Loucy (cell line): Measurements from ENCODE around the gene UNC5A.

Source experiments
- H2AFZ ChIP-seq: fragments of 200-600 bp; sonication (generic); 2 replicates; pipeline ENCODE4 v1.6.0; 2016; ENCODE audit warnings: antibody characterized with exemption, mild to moderate bottlenecking, low read length, moderate library complexity
- H3F3A ChIP-seq: fragments of 200-600 bp; 2 replicates; pipeline ENCODE4 v1.6.0; 2016; ENCODE audit warnings: antibody characterized with exemption, low read depth, mild to moderate bottlenecking
- H3K27me3 ChIP-seq: fragments of 200-600 bp; sonication (generic); 2 replicates; pipeline ENCODE4 v1.6.1; 2014; ENCODE audit warnings: low read length, mild to moderate bottlenecking; ENCODE audit not compliant: insufficient read depth, poor library complexity, severe bottlenecking
- H3K36me3 ChIP-seq: fragments of 200-600 bp; sonication (generic); 2 replicates; pipeline ENCODE4 v1.6.1; 2016; ENCODE audit warnings: low read length; ENCODE audit not compliant: insufficient read depth
- H3K4me1 ChIP-seq: fragments of 200-600 bp; sonication (generic); 2 replicates; pipeline ENCODE4 v1.5.1; 2014; ENCODE audit warnings: low read length, mild to moderate bottlenecking; ENCODE audit not compliant: insufficient read depth, poor library complexity, severe bottlenecking
- H3K4me2 ChIP-seq: fragments of 200-600 bp; sonication (generic); 2 replicates; pipeline ENCODE4 v1.6.0; 2014; ENCODE audit warnings: antibody characterized with exemption, low read length, low read depth, mild to moderate bottlenecking; ENCODE audit not compliant: poor library complexity, severe bottlenecking
- H3K4me3 ChIP-seq: fragments of 200-600 bp; sonication (generic); 2 replicates; pipeline ENCODE4 v1.5.1; 2014; ENCODE audit warnings: low read length, mild to moderate bottlenecking, mixed read lengths; ENCODE audit not compliant: poor library complexity, severe bottlenecking
- H3K79me2 ChIP-seq: fragments of 200-600 bp; sonication (generic); 2 replicates; pipeline ENCODE4 v1.6.1; 2014; ENCODE audit warnings: low read length; ENCODE audit not compliant: insufficient read depth
- H3K9ac ChIP-seq: fragments of 200-600 bp; sonication (generic); 2 replicates; pipeline ENCODE4 v1.6.0; 2014; ENCODE audit warnings: mild to moderate bottlenecking, low read depth, low read length, moderate library complexity; ENCODE audit not compliant: poor library complexity, severe bottlenecking
- H3K9me2 ChIP-seq: fragments of 200-600 bp; sonication (generic); replicated peaks from 2 replicates; pipeline ENCODE4 v1.6.1; 2016; ENCODE audit warnings: low read depth, low read length, mixed read lengths
- H3K9me3 ChIP-seq: fragments of 200-600 bp; sonication (generic); 2 replicates; pipeline ENCODE4 v1.6.1; 2014; ENCODE audit warnings: mild to moderate bottlenecking, antibody characterized with exemption, low read length, low read depth; ENCODE audit not compliant: insufficient read depth
- H4K20me1 ChIP-seq: fragments of 200-600 bp; sonication (generic); 2 replicates; pipeline ENCODE4 v1.6.0; 2014; ENCODE audit warnings: antibody characterized with exemption, low read length, mild to moderate bottlenecking; ENCODE audit not compliant: insufficient read depth, poor library complexity, severe bottlenecking
- CTCF ChIP-seq: fragments of 200-600 bp; sonication (generic); conservative IDR thresholded peaks from 2 replicates; pipeline ENCODE4 v1.5.1; 2014; ENCODE audit warnings: mild to moderate bottlenecking, antibody characterized with exemption, low read length
- EZH2phosphoT487 ChIP-seq: fragments of 200-600 bp; IDR thresholded peaks from 2 replicates; pipeline ENCODE4 v1.6.1; 2018; ENCODE audit warnings: antibody characterized with exemption, mild to moderate bottlenecking, moderate library complexity, borderline replicate concordance

UNC5A gene

DNA sequence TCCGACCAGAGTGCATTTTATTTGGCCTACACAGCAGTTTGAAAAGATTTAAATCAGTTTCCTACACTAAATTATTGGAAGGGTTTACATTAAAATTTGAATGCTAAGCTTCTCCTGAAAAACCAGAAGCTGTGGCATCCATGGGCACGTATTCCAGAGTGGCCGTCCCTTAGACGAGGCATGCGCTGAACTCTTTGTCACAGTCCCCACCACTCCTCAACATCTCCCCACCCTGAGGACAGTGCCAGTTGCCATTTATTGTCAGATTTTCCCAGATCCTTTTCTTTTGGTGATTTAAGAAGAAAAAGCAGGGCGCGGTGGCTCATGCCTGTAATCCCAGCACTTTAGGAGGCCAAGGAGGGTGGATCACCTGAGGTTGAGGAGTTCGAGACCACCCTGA is 39.9 kb upstream of the UNC5A start:
- H3K9ac ChIP-seq = no peak overlapping the region
- H3K36me3 ChIP-seq = no peaks in the 10 kb centered on the region
- H3F3A ChIP-seq = no peaks in the 10 kb centered on the region
- no peaks in the 10 kb centered on the region for H4K20me1 ChIP-seq
- TF ChIP-seq CTCF (no peak), EZH2phosphoT487 (no peak)
- no peaks in the 10 kb centered on the region for H3K4me1 ChIP-seq
- no peaks in the 10 kb centered on the region for H3K9me2 ChIP-seq
- H3K79me2 ChIP-seq = no peaks in the 10 kb centered on the region
- no peak overlapping the region for H2AFZ ChIP-seq
- no peak overlapping the region for H3K4me3 ChIP-seq
- H3K4me2 ChIP-seq = no peak overlapping the region
- H3K9me3 ChIP-seq = no peaks in the 10 kb centered on the region
- H3K27me3 ChIP-seq = no peaks in the 10 kb centered on the region

GRCh38 chr5:176771102-176771845 is 39.1 kb upstream of the UNC5A start:
- Histone ChIP-seq H3K9me2 (no peaks in the 10 kb centered on the region), H3K27me3 (no peaks in the 10 kb centered on the region), H3K9ac (no peak overlapping the region), H3K4me3 (no peak overlapping the region), H3K36me3 (no peaks in the 10 kb centered on the region), H3K4me2 (no peak overlapping the region), H3K79me2 (no peaks in the 10 kb centered on the region), H3K9me3 (no peaks in the 10 kb centered on the region), H4K20me1 (no peaks in the 10 kb centered on the region), H2AFZ (no peak overlapping the region), H3F3A (no peaks in the 10 kb centered on the region), H3K4me1 (no peaks in the 10 kb centered on the region)
- no peak for TF ChIP-seq EZH2phosphoT487
- TF ChIP-seq CTCF = no peak

- Histone ChIP-seq H3K36me3 (no peaks in the 10 kb centered on the region), H3K9me3 (no peaks in the 10 kb centered on the region), H3F3A (no peaks in the 10 kb centered on the region), H3K4me2 (no peak overlapping the region), H4K20me1 (no peaks in the 10 kb centered on the region), H2AFZ (no peak overlapping the region), H3K4me1 (no peaks in the 10 kb centered on the region), H3K27me3 (no peaks in the 10 kb centered on the region), H3K9ac (no peak overlapping the region), H3K79me2 (no peaks in the 10 kb centered on the region), H3K9me2 (no peaks in the 10 kb centered on the region), H3K4me3 (no peak overlapping the region)
- TF ChIP-seq EZH2phosphoT487 (no peak), CTCF (no peak)
Observed at GRCh38 chr5:176772271-176773210, 37.8 kb upstream of the UNC5A start.
